Mesendoderm (in vitro differentiated cells): ENCODE data around the gene GALK2.

ENCODE experiments used
- DNase-seq: peaks from one replicate; pipeline ENCODE4 v3.0.0; 2013
- H2AK5ac ChIP-seq: 2 replicates; pipeline ENCODE4 v1.6.1; 2013; ENCODE audit warnings: low read length, inconsistent platforms
- H2BK120ac ChIP-seq: 2 replicates; pipeline ENCODE4 v1.6.1; 2013; ENCODE audit warnings: low read depth, mild to moderate bottlenecking, low read length, moderate library complexity, mixed read lengths
- H2BK15ac ChIP-seq: replicated peaks from 2 replicates; pipeline ENCODE4 v1.6.1; 2013; ENCODE audit warnings: low read depth, mild to moderate bottlenecking, moderate library complexity
- H2BK5ac ChIP-seq: 2 replicates; pipeline ENCODE4 v1.6.1; 2013; ENCODE audit warnings: low read length, inconsistent platforms
- H3K18ac ChIP-seq: 2 replicates; pipeline ENCODE4 v1.6.1; 2013; ENCODE audit warnings: mild to moderate bottlenecking, low read length, mixed read lengths
- H3K23ac ChIP-seq: one replicate; pipeline ENCODE4 v1.6.1; 2013; ENCODE audit warnings: low read length
- H3K27ac ChIP-seq: 2 replicates; pipeline ENCODE4 v1.5.1; 2013; ENCODE audit warnings: low read depth, mild to moderate bottlenecking, inconsistent platforms, low read length, moderate library complexity
- H3K27me3 ChIP-seq: 2 replicates; pipeline ENCODE4 v1.6.1; 2013; ENCODE audit warnings: low read length, control low read depth, mild to moderate bottlenecking, inconsistent platforms; ENCODE audit not compliant: insufficient read depth, poor library complexity
- H3K36me3 ChIP-seq: 2 replicates; pipeline ENCODE4 v1.6.1; 2013; ENCODE audit warnings: low read length, inconsistent platforms; ENCODE audit not compliant: control insufficient read depth, insufficient read depth
- H3K4ac ChIP-seq: one replicate; pipeline ENCODE4 v1.6.1; 2013; ENCODE audit warnings: low read depth, mild to moderate bottlenecking, low read length, moderate library complexity
- H3K4me1 ChIP-seq: 2 replicates; pipeline ENCODE4 v1.6.1; 2013; ENCODE audit warnings: low read depth, low read length, inconsistent platforms; ENCODE audit not compliant: control insufficient read depth
- H3K4me2 ChIP-seq: 2 replicates; pipeline ENCODE4 v1.6.1; 2013; ENCODE audit warnings: low read length
- H3K4me3 ChIP-seq: 2 replicates; pipeline ENCODE4 v1.5.1; 2013; ENCODE audit warnings: mild to moderate bottlenecking, low read length
- H3K56ac ChIP-seq: one replicate; pipeline ENCODE4 v1.6.1; 2013; ENCODE audit warnings: low read length
- H3K79me1 ChIP-seq: 2 replicates; pipeline ENCODE4 v1.6.1; 2013; ENCODE audit warnings: low read length, inconsistent platforms
- H3K79me2 ChIP-seq: 2 replicates; pipeline ENCODE4 v1.6.1; 2013; ENCODE audit warnings: mild to moderate bottlenecking, low read length; ENCODE audit not compliant: control insufficient read depth, insufficient read depth
- H3K9ac ChIP-seq: 2 replicates; pipeline ENCODE4 v1.6.1; 2013; ENCODE audit warnings: low read length, inconsistent platforms
- H4K5ac ChIP-seq: one replicate; pipeline ENCODE4 v1.6.1; 2013; ENCODE audit warnings: low read length
- H4K8ac ChIP-seq: one replicate; pipeline ENCODE4 v1.6.1; 2013; ENCODE audit warnings: low read depth, mild to moderate bottlenecking, control low read depth, low read length, moderate library complexity
- whole genome bisulfite sequencing: extraction: QIAGEN DNeasy Blood & Tissue Kit; methylation state at CpG from one replicate; pipeline ENCODE4 v1.1.7; 2013; ENCODE audit warnings: low lambda C conversion rate, missing lambda C conversion rate; ENCODE audit not compliant: insufficient coverage; ENCODE audit errors: extremely low coverage; 5-methylcytosine and 5-hydroxymethylcytosine counted together

The GALK2 gene

GRCh38 chr15:49225572-49226281 lies 55.7 kb downstream of the GALK2 start:
- H2BK120ac ChIP-seq, result no peak overlapping the region
- no peak overlapping the region for H4K8ac ChIP-seq
- H3K27ac ChIP-seq, result no peak overlapping the region
- no peak overlapping the region for H3K56ac ChIP-seq
- WGBS, result no CpG with 5 or more reads among the region's 3 CpGs
- H3K4me3 ChIP-seq, result no peak overlapping the region
- H3K79me1 ChIP-seq, result peaks cover 3% of the 10 kb centered on the region
- H2BK15ac ChIP-seq, result no peak overlapping the region
- H3K18ac ChIP-seq, result no peak overlapping the region
- H2AK5ac ChIP-seq, result no peak overlapping the region
- no peak overlapping the region for H3K4me2 ChIP-seq
- H3K4ac ChIP-seq, result no peak overlapping the region
- H2BK5ac ChIP-seq, result no peak overlapping the region
- no peaks in the 10 kb centered on the region for H3K4me1 ChIP-seq
- DNase-seq, result peak; percentile 92
- H3K27me3 ChIP-seq, result no peaks in the 10 kb centered on the region
- no peak overlapping the region for H4K5ac ChIP-seq
- no peak overlapping the region for H3K9ac ChIP-seq
- H3K79me2 ChIP-seq, result no peaks in the 10 kb centered on the region
- no peaks in the 10 kb centered on the region for H3K36me3 ChIP-seq
- H3K23ac ChIP-seq, result no peak overlapping the region

- no peak overlapping the region for H4K8ac ChIP-seq
- no peak overlapping the region for H2AK5ac ChIP-seq
- no peaks in the 10 kb centered on the region for H3K79me2 ChIP-seq
- no peak overlapping the region for H4K5ac ChIP-seq
- H2BK120ac ChIP-seq, result no peak overlapping the region
- H3K4me2 ChIP-seq, result no peak overlapping the region
- H3K56ac ChIP-seq, result no peak overlapping the region
- no peak overlapping the region for H3K4me3 ChIP-seq
- no peak overlapping the region for H3K18ac ChIP-seq
- no peak overlapping the region for H2BK15ac ChIP-seq
- H3K4me1 ChIP-seq, result no peaks in the 10 kb centered on the region
- H3K27ac ChIP-seq, result no peak overlapping the region
- H3K4ac ChIP-seq, result no peak overlapping the region
- H3K23ac ChIP-seq, result no peak overlapping the region
- no peaks in the 10 kb centered on the region for H3K36me3 ChIP-seq
- no peaks in the 10 kb centered on the region for H3K27me3 ChIP-seq
- no peak overlapping the region for H2BK5ac ChIP-seq
- DNase-seq, result no peak
- peaks cover 3% of the 10 kb centered on the region for H3K79me1 ChIP-seq
- H3K9ac ChIP-seq, result no peak overlapping the region
Observed at GRCh38 chr15:49227602-49228001, 57.6 kb downstream of the GALK2 start.

DNA sequence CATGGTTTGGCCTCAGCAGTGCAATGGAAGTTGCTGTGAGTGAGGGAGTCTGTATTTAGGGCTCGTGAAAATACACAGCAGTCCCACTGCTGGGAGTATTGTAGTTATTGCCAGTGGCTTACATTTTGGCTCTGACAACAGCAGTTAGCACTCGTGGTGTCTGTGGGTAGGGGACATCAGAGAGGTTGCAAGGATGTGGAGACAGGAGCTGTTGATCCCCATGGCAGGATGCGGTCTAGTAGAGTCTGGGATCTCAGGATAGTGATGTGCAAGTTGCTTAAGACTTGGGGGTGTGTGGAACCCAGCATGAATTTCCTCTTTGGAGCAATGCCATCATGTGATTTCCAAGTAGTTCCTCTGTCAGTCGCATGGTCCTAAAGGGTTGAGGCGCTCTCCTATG lies 59.9 kb downstream of the GALK2 start:
- Histone ChIP-seq H2BK120ac (no peak overlapping the region), H3K23ac (no peak overlapping the region), H3K27me3 (no peaks in the 10 kb centered on the region), H3K4me3 (no peak overlapping the region), H2BK15ac (no peak overlapping the region), H3K18ac (no peak overlapping the region), H3K79me1 (peaks cover 3% of the 10 kb centered on the region), H2BK5ac (no peak overlapping the region), H3K79me2 (no peaks in the 10 kb centered on the region), H3K4me2 (no peak overlapping the region), H4K8ac (no peak overlapping the region), H4K5ac (no peak overlapping the region), H2AK5ac (no peak overlapping the region), H3K4me1 (no peaks in the 10 kb centered on the region), H3K4ac (no peak overlapping the region), H3K9ac (no peak overlapping the region), H3K36me3 (no peaks in the 10 kb centered on the region), H3K56ac (no peak overlapping the region), H3K27ac (no peak overlapping the region)
- no peak for DNase-seq
- WGBS, result no CpG with 5 or more reads among the region's 5 CpGs

GRCh38 chr15:49232236-49232806 lies 62.3 kb downstream of the GALK2 start:
- H3K27ac ChIP-seq, result no peak overlapping the region

GRCh38 chr15:49235446-49236124 lies 65.5 kb downstream of the GALK2 start:
- Histone ChIP-seq H3K4me3 (no peak overlapping the region), H2BK5ac (no peak overlapping the region), H3K56ac (no peak overlapping the region), H2BK120ac (no peak overlapping the region), H3K79me2 (no peaks in the 10 kb centered on the region), H4K8ac (no peak overlapping the region), H3K4me2 (no peak overlapping the region), H3K27ac (no peak overlapping the region), H4K5ac (no peak overlapping the region), H3K36me3 (no peaks in the 10 kb centered on the region), H3K27me3 (no peaks in the 10 kb centered on the region), H3K4me1 (no peaks in the 10 kb centered on the region), H3K18ac (no peak overlapping the region), H3K4ac (no peak overlapping the region), H3K9ac (no peak overlapping the region), H3K23ac (no peak overlapping the region), H2BK15ac (no peak overlapping the region), H3K79me1 (no peaks in the 10 kb centered on the region), H2AK5ac (no peak overlapping the region)
- DNase-seq, result peak; percentile 78
- WGBS, result no CpG with 5 or more reads among the region's 3 CpGs

More at GRCh38 chr15:49232236-49232806, 62.3 kb downstream of the GALK2 start:
- WGBS, result no CpG with 5 or more reads among the region's 2 CpGs
- no peak overlapping the region for H2BK5ac ChIP-seq
- H4K5ac ChIP-seq, result no peak overlapping the region
- H3K23ac ChIP-seq, result no peak overlapping the region
- H3K79me2 ChIP-seq, result no peaks in the 10 kb centered on the region
- no peak overlapping the region for H3K4me3 ChIP-seq
- no peaks in the 10 kb centered on the region for H3K4me1 ChIP-seq
- H3K56ac ChIP-seq, result no peak overlapping the region
- DNase-seq, result no peak
- H2BK120ac ChIP-seq, result no peak overlapping the region
- H3K4me2 ChIP-seq, result no peak overlapping the region
- no peak overlapping the region for H3K18ac ChIP-seq
- no peak overlapping the region for H2AK5ac ChIP-seq
- no peak overlapping the region for H3K4ac ChIP-seq
- H3K27me3 ChIP-seq, result no peaks in the 10 kb centered on the region
- H3K79me1 ChIP-seq, result peaks cover 3% of the 10 kb centered on the region
- no peak overlapping the region for H3K9ac ChIP-seq
- no peak overlapping the region for H2BK15ac ChIP-seq
- H3K36me3 ChIP-seq, result no peaks in the 10 kb centered on the region
- H4K8ac ChIP-seq, result no peak overlapping the region
